Measurements from ENCODE around the gene SEMA5A.

The SEMA5A gene

DNA sequence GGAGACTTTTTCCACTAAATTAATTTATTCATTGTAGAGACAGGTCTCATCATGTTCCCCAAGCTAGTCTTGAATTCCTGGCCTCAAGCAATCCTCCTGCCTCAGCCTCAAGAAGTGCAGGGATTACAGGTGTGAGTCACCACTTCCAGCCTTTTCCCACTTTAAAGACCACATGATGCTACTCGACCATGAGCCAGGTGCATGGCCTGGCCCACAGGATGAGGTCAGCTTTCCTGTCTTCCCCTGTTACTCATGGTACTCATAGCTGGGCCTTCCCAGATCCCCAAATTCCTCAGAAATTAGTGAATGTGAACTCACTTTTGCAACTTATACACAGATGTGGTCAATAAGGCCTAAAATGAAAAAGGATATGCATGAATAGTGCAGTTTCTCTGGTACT, 395.9 kb downstream of the SEMA5A start:
- Histone ChIP-seq H3F3A (ENCODE audit: insufficient read depth, low read length) (no peaks in the 10 kb centered on the region), H3K9me2 (replicated peaks; ENCODE audit: insufficient read depth, low read length) (no peaks in the 10 kb centered on the region; the same call in 1 of the 2 replicates), H3K27ac (ENCODE audit: low read length) (no peak overlapping the region), H3K4me2 (ENCODE audit: low read depth, low read length) (no peak overlapping the region), H3K9me3 (replicated peaks; ENCODE audit: insufficient read depth, low read length) (no peaks in the 10 kb centered on the region), H3K27me3 (replicated peaks; ENCODE audit: insufficient read depth, low read length) (no peaks in the 10 kb centered on the region), H3K4me3 (ENCODE audit: low read length) (no peak overlapping the region), H3K9ac (ENCODE audit: low read length) (no peak overlapping the region), H4K20me1 (ENCODE audit: insufficient read depth, low read length) (no peaks in the 10 kb centered on the region), H2AFZ (ENCODE audit: low read length) (no peak overlapping the region), H3K79me2 (ENCODE audit: low read length) (no peaks in the 10 kb centered on the region), H3K36me3 (replicated peaks; ENCODE audit: insufficient read depth, low read length) (no peaks in the 10 kb centered on the region), H3K4me1 (ENCODE audit: low read length) (no peaks in the 10 kb centered on the region)
- no peak for DNase-seq
- TF ChIP-seq EZH2 (optimal IDR thresholded peaks at IDR 0.05; ENCODE audit: low read depth, low read length), result no peak
- TF ChIP-seq EZH2phosphoT487 (IDR thresholded peaks at IDR 0.05; ENCODE audit: low read length), result no peak
- TF ChIP-seq, protein P1, sequence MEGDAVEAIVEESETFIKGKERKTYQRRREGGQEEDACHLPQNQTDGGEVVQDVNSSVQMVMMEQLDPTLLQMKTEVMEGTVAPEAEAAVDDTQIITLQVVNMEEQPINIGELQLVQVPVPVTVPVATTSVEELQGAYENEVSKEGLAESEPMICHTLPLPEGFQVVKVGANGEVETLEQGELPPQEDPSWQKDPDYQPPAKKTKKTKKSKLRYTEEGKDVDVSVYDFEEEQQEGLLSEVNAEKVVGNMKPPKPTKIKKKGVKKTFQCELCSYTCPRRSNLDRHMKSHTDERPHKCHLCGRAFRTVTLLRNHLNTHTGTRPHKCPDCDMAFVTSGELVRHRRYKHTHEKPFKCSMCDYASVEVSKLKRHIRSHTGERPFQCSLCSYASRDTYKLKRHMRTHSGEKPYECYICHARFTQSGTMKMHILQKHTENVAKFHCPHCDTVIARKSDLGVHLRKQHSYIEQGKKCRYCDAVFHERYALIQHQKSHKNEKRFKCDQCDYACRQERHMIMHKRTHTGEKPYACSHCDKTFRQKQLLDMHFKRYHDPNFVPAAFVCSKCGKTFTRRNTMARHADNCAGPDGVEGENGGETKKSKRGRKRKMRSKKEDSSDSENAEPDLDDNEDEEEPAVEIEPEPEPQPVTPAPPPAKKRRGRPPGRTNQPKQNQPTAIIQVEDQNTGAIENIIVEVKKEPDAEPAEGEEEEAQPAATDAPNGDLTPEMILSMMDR (IDR thresholded peaks at IDR 0.05; ENCODE audit: low read length), result no peak

DNA sequence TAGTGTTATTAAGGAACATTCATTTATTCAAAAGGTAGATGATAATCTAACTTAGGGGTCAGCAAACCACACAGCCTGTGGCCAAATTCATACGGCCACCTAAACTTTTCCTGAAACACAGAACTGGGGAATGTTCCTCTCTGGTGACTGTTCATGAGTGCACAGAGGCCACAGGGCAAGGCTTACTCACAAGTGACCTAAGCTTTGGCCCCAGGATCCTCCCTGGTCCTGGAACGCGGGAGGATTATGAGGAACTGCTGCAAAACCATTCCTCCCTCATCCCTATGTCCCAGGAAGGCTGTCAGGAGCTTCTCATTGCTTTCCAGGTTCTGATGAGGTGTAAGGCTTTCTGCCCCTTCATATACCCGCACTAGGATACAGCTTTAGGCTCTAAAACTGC, 397.6 kb downstream of the SEMA5A start:
- H3K27ac ChIP-seq (ENCODE audit: low read length), result no peak overlapping the region
- TF ChIP-seq, protein P1 (IDR thresholded peaks at IDR 0.05; ENCODE audit: low read length), result no peak
- TF ChIP-seq EZH2 (optimal IDR thresholded peaks at IDR 0.05; ENCODE audit: low read depth, low read length) (no peak), EZH2phosphoT487 (IDR thresholded peaks at IDR 0.05; ENCODE audit: low read length) (no peak)
- H3K4me3 ChIP-seq (ENCODE audit: low read length), result no peak overlapping the region
- DNase-seq, result no peak
- no peaks in the 10 kb centered on the region for H3K9me3 ChIP-seq (replicated peaks; ENCODE audit: insufficient read depth, low read length)
- no peak overlapping the region for H2AFZ ChIP-seq (ENCODE audit: low read length)
- H3K79me2 ChIP-seq (ENCODE audit: low read length), result no peaks in the 10 kb centered on the region
- H3K36me3 ChIP-seq (replicated peaks; ENCODE audit: insufficient read depth, low read length), result no peaks in the 10 kb centered on the region
- H3K27me3 ChIP-seq (replicated peaks; ENCODE audit: insufficient read depth, low read length), result no peaks in the 10 kb centered on the region
- no peaks in the 10 kb centered on the region for H3K4me1 ChIP-seq (ENCODE audit: low read length)
- no peaks in the 10 kb centered on the region for H3F3A ChIP-seq (ENCODE audit: insufficient read depth, low read length)
- H3K4me2 ChIP-seq (ENCODE audit: low read depth, low read length), result no peak overlapping the region
- no peaks in the 10 kb centered on the region for H4K20me1 ChIP-seq (ENCODE audit: insufficient read depth, low read length)
- H3K9me2 ChIP-seq (replicated peaks; ENCODE audit: insufficient read depth, low read length), result no peaks in the 10 kb centered on the region; the same call in 1 of the 2 replicates
- no peak overlapping the region for H3K9ac ChIP-seq (ENCODE audit: low read length)

DNA sequence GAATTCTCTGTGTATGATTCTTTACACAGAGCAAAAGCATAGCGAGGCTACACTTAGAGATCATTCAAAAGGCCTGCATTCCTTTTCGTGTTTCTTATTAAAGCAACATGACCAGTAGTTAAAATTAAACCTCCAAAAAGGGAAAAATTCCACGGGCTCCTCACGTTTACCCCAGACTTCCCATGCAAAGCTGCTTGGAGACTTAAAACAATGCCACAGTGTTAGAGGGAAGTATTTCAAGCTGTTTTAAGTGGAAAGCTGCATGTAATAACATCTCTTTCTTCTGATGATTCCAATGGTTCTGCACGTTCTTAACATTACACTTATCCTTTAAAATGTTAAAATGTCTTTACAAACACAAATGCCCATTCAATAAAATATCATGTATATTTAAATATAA, 405.2 kb downstream of the SEMA5A start:
- no peak overlapping the region for H2AFZ ChIP-seq (ENCODE audit: low read length)
- H3K4me3 ChIP-seq (ENCODE audit: low read length), result no peak overlapping the region
- no peaks in the 10 kb centered on the region for H4K20me1 ChIP-seq (ENCODE audit: insufficient read depth, low read length)
- H3K4me1 ChIP-seq (ENCODE audit: low read length), result no peaks in the 10 kb centered on the region
- no peak overlapping the region for H3K9ac ChIP-seq (ENCODE audit: low read length)
- TF ChIP-seq EZH2phosphoT487 (IDR thresholded peaks at IDR 0.05; ENCODE audit: low read length), result no peak
- no peak for TF ChIP-seq EZH2 (optimal IDR thresholded peaks at IDR 0.05; ENCODE audit: low read depth, low read length)
- TF ChIP-seq, protein P1 (IDR thresholded peaks at IDR 0.05; ENCODE audit: low read length), result no peak
- H3K27me3 ChIP-seq (replicated peaks; ENCODE audit: insufficient read depth, low read length), result no peaks in the 10 kb centered on the region
- H3K9me2 ChIP-seq (replicated peaks; ENCODE audit: insufficient read depth, low read length), result no peaks in the 10 kb centered on the region
- H3K4me2 ChIP-seq (ENCODE audit: low read depth, low read length), result no peak overlapping the region
- no peaks in the 10 kb centered on the region for H3K79me2 ChIP-seq (ENCODE audit: low read length)
- H3F3A ChIP-seq (ENCODE audit: insufficient read depth, low read length), result no peaks in the 10 kb centered on the region
- DNase-seq, result no peak
- no peak overlapping the region for H3K27ac ChIP-seq (ENCODE audit: low read length)
- no peaks in the 10 kb centered on the region for H3K9me3 ChIP-seq (replicated peaks; ENCODE audit: insufficient read depth, low read length)
- H3K36me3 ChIP-seq (replicated peaks; ENCODE audit: insufficient read depth, low read length), result no peaks in the 10 kb centered on the region

Measured in MM.1S (cell line).